ENCODE data around the gene PLA2G4E.

DNA sequence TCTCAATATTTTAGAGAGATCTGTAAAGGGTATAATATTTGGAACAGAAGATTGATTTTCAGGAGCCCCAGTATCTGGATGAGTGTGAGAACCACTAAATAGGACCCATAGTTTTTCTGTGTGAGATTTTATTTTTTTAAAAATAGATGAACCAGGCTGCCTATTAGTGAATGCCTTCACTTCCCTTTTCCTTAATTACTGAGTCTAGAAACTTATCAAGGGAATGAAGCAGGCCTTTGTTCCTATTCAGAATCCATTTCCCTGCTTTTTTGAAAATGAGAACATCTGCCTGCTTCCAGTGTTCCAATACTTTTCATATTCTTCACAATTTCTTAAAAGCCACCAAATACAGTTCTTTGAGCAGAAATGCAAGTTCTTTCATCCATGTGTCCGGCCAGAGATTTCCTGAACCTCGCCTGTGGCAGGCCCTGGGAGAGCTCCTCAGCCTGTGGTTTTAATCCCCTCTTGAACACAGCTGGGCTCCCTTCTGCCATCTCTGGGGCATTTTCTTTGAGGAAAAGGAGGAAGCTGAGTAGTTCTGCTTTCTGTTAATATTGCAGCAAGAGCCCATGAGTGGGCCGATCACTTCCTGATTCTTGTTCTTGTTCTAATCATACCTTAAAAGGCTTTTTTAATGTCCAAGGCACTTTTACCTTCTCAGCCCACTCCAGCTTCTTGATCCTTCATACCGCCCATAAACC, 53.2 kb downstream of the PLA2G4E start:
- TF ChIP-seq, protein P1, sequence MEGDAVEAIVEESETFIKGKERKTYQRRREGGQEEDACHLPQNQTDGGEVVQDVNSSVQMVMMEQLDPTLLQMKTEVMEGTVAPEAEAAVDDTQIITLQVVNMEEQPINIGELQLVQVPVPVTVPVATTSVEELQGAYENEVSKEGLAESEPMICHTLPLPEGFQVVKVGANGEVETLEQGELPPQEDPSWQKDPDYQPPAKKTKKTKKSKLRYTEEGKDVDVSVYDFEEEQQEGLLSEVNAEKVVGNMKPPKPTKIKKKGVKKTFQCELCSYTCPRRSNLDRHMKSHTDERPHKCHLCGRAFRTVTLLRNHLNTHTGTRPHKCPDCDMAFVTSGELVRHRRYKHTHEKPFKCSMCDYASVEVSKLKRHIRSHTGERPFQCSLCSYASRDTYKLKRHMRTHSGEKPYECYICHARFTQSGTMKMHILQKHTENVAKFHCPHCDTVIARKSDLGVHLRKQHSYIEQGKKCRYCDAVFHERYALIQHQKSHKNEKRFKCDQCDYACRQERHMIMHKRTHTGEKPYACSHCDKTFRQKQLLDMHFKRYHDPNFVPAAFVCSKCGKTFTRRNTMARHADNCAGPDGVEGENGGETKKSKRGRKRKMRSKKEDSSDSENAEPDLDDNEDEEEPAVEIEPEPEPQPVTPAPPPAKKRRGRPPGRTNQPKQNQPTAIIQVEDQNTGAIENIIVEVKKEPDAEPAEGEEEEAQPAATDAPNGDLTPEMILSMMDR (IDR thresholded peaks at IDR 0.05), result no peak
- TF ChIP-seq POLR2AphosphoS5 (IDR thresholded peaks at IDR 0.05; ENCODE audit: low read depth, low read length), result no peak
- TF ChIP-seq, protein P2, sequence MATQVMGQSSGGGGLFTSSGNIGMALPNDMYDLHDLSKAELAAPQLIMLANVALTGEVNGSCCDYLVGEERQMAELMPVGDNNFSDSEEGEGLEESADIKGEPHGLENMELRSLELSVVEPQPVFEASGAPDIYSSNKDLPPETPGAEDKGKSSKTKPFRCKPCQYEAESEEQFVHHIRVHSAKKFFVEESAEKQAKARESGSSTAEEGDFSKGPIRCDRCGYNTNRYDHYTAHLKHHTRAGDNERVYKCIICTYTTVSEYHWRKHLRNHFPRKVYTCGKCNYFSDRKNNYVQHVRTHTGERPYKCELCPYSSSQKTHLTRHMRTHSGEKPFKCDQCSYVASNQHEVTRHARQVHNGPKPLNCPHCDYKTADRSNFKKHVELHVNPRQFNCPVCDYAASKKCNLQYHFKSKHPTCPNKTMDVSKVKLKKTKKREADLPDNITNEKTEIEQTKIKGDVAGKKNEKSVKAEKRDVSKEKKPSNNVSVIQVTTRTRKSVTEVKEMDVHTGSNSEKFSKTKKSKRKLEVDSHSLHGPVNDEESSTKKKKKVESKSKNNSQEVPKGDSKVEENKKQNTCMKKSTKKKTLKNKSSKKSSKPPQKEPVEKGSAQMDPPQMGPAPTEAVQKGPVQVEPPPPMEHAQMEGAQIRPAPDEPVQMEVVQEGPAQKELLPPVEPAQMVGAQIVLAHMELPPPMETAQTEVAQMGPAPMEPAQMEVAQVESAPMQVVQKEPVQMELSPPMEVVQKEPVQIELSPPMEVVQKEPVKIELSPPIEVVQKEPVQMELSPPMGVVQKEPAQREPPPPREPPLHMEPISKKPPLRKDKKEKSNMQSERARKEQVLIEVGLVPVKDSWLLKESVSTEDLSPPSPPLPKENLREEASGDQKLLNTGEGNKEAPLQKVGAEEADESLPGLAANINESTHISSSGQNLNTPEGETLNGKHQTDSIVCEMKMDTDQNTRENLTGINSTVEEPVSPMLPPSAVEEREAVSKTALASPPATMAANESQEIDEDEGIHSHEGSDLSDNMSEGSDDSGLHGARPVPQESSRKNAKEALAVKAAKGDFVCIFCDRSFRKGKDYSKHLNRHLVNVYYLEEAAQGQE (IDR thresholded peaks at IDR 0.05; ENCODE audit: insufficient read depth in 1 of 2, low read depth in 2 of 2, low read length in 1 of 2), result no peak
